Panc1 (cell line): Measurements from ENCODE around the gene ANP32B. TPM values are rescaled to one million over a fixed set of nuclear protein-coding genes. Genes with fewer than 3 reads are reported as not detected.

Source experiments
- ATAC-seq: fragments of 200-7000 bp; cut with Tn5 transposase; 2 replicates; pipeline ENCODE4 v1.9.1; 2020; ENCODE audit warnings: mild to moderate bottlenecking, moderate library complexity
- BruUV-seq: library from RNA; stranded (reverse); fragments of 400-500 nt; replicated peaks from 2 replicates; lab custom pipeline; 2021; lab: Mats Ljungman, UMichigan
- CTCF ChIA-PET: fragments of 300-600 bp; sonication (Branson Sonifier 250); formaldehyde crosslinking; loops from one replicate; lab custom pipeline; 2022; ENCODE audit warnings: antibody characterized with exemption; lab: Charles Lee
- POLR2A ChIA-PET: fragments of 300-600 bp; sonication (Branson Sonifier 250); formaldehyde crosslinking; loops from one replicate; lab custom pipeline; 2022; ENCODE audit warnings: antibody characterized with exemption; lab: Charles Lee
- DNase-seq: peaks from one replicate; pipeline ENCODE4 v3.0.0-alpha.2; 2010; ENCODE audit warnings: low read depth, low spot score
- H3K27ac ChIP-seq: 2 replicates; pipeline ENCODE4 v1.5.1; 2011; ENCODE audit warnings: mild to moderate bottlenecking, low read length, inconsistent platforms
- H3K27me3 ChIP-seq: fragments of 200-500 bp; sonication (Bioruptor generic); 2 replicates; pipeline ENCODE4 v1.6.0; 2014; ENCODE audit warnings: low read length, inconsistent platforms; ENCODE audit not compliant: control insufficient read depth, insufficient read depth
- H3K36me3 ChIP-seq: fragments of 200-500 bp; sonication (Bioruptor generic); 2 replicates; pipeline ENCODE4 v1.5.1; 2014; ENCODE audit warnings: inconsistent platforms, mild to moderate bottlenecking, low read length, moderate library complexity; ENCODE audit not compliant: control insufficient read depth, insufficient read depth
- H3K4me1 ChIP-seq: 2 replicates; pipeline ENCODE4 v1.5.1; 2011; ENCODE audit warnings: inconsistent platforms, mild to moderate bottlenecking, low read length, moderate library complexity; ENCODE audit not compliant: control insufficient read depth, insufficient read depth
- H3K4me3 ChIP-seq, 2 experiments: 2 replicates each; pipeline ENCODE4 v1.5.1; 2011 to 2012; ENCODE audit warnings: low read depth in 2 of 2, low read length in 2 of 2, mild to moderate bottlenecking in 2 of 2, inconsistent platforms in 1 of 2, moderate library complexity in 1 of 2
- H3K9me3 ChIP-seq: fragments of 200-500 bp; sonication (Bioruptor generic); 2 replicates; pipeline ENCODE4 v1.5.1; 2014; ENCODE audit warnings: low read depth, mild to moderate bottlenecking, inconsistent platforms, low read length, moderate library complexity; ENCODE audit not compliant: control insufficient read depth, insufficient read depth
- POLR2AphosphoS5 ChIP-seq: IDR thresholded peaks from 2 replicates; pipeline ENCODE4 v1.6.1; 2012; ENCODE audit warnings: mild to moderate bottlenecking, low read depth, low read length, moderate library complexity
- SIN3A ChIP-seq: IDR thresholded peaks from 2 replicates; pipeline ENCODE4 v1.6.1; 2012; ENCODE audit warnings: low read depth, mild to moderate bottlenecking, low read length, moderate library complexity, borderline replicate concordance; ENCODE audit not compliant: insufficient read depth
- TCF7L2 ChIP-seq: IDR thresholded peaks from 2 replicates; pipeline ENCODE4 v1.6.1; 2011; ENCODE audit warnings: mild to moderate bottlenecking, low read depth, low read length, inconsistent platforms
- in situ Hi-C: cut with HindIII; loops from 2 replicates; pipeline ENCODE4 v1.10.0; 2016; ENCODE audit warnings: low sequenced_read_pairs, low pct_unique_long_range_greater_than_20kb
- intact Hi-C: fragments of 100-400 bp; cut with micrococcal nuclease; formaldehyde crosslinking; loops from one replicate; pipeline ENCODE4 v1.10.0; 2022; ENCODE audit not compliant: unreplicated experiment
- total RNA-seq: library from RNA; stranded (reverse); gene quantifications from one replicate; pipeline ENCODE4 v1.2.1, GENCODE V29; 2021; ENCODE audit not compliant: unreplicated experiment
- TF ChIP-seq, protein P1 (sequence below), 2 experiments: IDR thresholded peaks; 2 replicates each; pipeline ENCODE4 v1.6.1; 2011 to 2012; ENCODE audit warnings: low read depth in 2 of 2, control low read depth in 1 of 2, low read length in 1 of 2, mild to moderate bottlenecking in 1 of 2, moderate library complexity in 1 of 2; ENCODE audit not compliant: insufficient read depth in 1 of 2
- TF ChIP-seq, protein P2 (sequence below): fragments of 450-650 bp; IDR thresholded peaks from 2 replicates; pipeline ENCODE4 v1.5.1; 2017; ENCODE audit warnings: mild to moderate bottlenecking

The ANP32B gene
- total RNA-seq, 1 experiment from 2014 or later, result 109 TPM

DNA sequence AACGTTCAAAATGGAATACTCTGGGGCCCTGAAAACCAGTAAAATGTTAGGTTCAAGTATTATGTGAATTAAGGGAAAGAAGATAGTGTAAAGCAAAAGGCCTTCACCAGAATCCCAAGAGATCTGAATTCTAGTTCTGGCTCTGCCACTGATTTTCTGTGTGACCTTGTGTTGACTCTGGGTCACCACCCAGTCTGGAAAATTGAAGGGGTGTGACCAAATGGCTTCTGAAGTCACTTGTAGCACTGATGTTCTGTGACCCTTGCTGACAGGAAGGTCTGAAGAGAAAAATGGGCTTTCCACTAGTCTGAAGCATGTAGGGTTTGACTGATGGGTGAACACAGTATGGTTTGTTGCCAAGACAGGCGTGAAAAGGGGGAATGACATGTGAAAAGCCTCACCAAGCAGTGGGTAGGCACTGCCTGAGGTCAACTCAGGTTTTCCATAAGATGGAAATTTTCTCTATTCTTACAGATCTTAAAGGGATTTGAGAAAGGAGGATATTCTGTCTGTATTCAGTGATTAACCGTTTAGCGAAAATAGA lies 33.1 kb downstream of the ANP32B start:
- peaks cover 28% of the 10 kb centered on the region for H3K36me3 ChIP-seq

DNA sequence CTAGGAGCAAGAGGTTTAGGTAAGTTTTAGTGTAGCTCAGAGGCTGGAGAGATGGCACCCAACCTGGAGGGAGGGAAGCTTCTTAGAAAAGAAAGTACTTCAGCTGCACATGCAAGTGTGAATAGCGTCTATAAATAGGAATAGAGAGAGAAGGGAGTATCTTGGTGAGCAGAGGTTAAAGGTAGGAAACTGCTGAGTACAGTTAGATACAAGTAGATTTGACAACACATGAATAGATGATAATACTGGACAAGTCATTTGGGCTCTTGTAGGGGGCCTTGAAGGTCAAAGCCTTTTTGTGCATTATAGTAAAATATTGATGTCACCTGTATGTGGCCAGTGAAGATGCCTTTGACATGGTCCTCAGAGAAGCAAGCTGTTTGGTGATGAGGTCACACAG lies 34.2 kb downstream of the ANP32B start:
- H3K27me3 ChIP-seq, result no peaks in the 10 kb centered on the region
- peaks cover 18% of the 10 kb centered on the region for H3K36me3 ChIP-seq
- no peak for DNase-seq
- in situ Hi-C loops (no loop called here), intact Hi-C loops (no loop called here)
- BruUV-seq, result no TSS peak
- no peaks in the 10 kb centered on the region for H3K4me1 ChIP-seq
- no peaks in the 10 kb centered on the region for H3K9me3 ChIP-seq
- TF ChIP-seq, protein P1, sequence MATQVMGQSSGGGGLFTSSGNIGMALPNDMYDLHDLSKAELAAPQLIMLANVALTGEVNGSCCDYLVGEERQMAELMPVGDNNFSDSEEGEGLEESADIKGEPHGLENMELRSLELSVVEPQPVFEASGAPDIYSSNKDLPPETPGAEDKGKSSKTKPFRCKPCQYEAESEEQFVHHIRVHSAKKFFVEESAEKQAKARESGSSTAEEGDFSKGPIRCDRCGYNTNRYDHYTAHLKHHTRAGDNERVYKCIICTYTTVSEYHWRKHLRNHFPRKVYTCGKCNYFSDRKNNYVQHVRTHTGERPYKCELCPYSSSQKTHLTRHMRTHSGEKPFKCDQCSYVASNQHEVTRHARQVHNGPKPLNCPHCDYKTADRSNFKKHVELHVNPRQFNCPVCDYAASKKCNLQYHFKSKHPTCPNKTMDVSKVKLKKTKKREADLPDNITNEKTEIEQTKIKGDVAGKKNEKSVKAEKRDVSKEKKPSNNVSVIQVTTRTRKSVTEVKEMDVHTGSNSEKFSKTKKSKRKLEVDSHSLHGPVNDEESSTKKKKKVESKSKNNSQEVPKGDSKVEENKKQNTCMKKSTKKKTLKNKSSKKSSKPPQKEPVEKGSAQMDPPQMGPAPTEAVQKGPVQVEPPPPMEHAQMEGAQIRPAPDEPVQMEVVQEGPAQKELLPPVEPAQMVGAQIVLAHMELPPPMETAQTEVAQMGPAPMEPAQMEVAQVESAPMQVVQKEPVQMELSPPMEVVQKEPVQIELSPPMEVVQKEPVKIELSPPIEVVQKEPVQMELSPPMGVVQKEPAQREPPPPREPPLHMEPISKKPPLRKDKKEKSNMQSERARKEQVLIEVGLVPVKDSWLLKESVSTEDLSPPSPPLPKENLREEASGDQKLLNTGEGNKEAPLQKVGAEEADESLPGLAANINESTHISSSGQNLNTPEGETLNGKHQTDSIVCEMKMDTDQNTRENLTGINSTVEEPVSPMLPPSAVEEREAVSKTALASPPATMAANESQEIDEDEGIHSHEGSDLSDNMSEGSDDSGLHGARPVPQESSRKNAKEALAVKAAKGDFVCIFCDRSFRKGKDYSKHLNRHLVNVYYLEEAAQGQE (IDR thresholded peaks at IDR 0.05; ENCODE audit: insufficient read depth in 1 of 2, low read depth in 2 of 2, low read length in 1 of 2), result no peak
- TF ChIP-seq SIN3A (no peak), TCF7L2 (no peak), POLR2AphosphoS5 (no peak)
- TF ChIP-seq, protein P2, sequence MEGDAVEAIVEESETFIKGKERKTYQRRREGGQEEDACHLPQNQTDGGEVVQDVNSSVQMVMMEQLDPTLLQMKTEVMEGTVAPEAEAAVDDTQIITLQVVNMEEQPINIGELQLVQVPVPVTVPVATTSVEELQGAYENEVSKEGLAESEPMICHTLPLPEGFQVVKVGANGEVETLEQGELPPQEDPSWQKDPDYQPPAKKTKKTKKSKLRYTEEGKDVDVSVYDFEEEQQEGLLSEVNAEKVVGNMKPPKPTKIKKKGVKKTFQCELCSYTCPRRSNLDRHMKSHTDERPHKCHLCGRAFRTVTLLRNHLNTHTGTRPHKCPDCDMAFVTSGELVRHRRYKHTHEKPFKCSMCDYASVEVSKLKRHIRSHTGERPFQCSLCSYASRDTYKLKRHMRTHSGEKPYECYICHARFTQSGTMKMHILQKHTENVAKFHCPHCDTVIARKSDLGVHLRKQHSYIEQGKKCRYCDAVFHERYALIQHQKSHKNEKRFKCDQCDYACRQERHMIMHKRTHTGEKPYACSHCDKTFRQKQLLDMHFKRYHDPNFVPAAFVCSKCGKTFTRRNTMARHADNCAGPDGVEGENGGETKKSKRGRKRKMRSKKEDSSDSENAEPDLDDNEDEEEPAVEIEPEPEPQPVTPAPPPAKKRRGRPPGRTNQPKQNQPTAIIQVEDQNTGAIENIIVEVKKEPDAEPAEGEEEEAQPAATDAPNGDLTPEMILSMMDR, result no peak
- no peak for ATAC-seq
- POLR2A ChIA-PET, result no interaction called here
- H3K27ac ChIP-seq, result no peak overlapping the region
- no peak overlapping the region for H3K4me3 ChIP-seq
- CTCF ChIA-PET, result no interaction called here

More for the DNA sequence above, 33.1 kb downstream of the ANP32B start:
- in situ Hi-C loops (no loop called here), intact Hi-C loops (no loop called here)
- ATAC-seq, result no peak
- Histone ChIP-seq H3K27me3 (no peaks in the 10 kb centered on the region), H3K4me3 (no peak overlapping the region), H3K9me3 (no peaks in the 10 kb centered on the region), H3K27ac (no peak overlapping the region), H3K4me1 (no peaks in the 10 kb centered on the region)
- ChIA-PET CTCF (no interaction called here), POLR2A (no interaction called here)
- no TSS peak for BruUV-seq
- no peak for DNase-seq
- TF ChIP-seq, protein P2, result no peak
- TF ChIP-seq, protein P1 (IDR thresholded peaks at IDR 0.05; ENCODE audit: insufficient read depth in 1 of 2, low read depth in 2 of 2, low read length in 1 of 2), result no peak
- no peak for TF ChIP-seq TCF7L2
- TF ChIP-seq SIN3A, result no peak
- no peak for TF ChIP-seq POLR2AphosphoS5
